Measurements from ENCODE around the gene NADK.

The NADK gene, protein sequence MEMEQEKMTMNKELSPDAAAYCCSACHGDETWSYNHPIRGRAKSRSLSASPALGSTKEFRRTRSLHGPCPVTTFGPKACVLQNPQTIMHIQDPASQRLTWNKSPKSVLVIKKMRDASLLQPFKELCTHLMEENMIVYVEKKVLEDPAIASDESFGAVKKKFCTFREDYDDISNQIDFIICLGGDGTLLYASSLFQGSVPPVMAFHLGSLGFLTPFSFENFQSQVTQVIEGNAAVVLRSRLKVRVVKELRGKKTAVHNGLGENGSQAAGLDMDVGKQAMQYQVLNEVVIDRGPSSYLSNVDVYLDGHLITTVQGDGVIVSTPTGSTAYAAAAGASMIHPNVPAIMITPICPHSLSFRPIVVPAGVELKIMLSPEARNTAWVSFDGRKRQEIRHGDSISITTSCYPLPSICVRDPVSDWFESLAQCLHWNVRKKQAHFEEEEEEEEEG

DNA sequence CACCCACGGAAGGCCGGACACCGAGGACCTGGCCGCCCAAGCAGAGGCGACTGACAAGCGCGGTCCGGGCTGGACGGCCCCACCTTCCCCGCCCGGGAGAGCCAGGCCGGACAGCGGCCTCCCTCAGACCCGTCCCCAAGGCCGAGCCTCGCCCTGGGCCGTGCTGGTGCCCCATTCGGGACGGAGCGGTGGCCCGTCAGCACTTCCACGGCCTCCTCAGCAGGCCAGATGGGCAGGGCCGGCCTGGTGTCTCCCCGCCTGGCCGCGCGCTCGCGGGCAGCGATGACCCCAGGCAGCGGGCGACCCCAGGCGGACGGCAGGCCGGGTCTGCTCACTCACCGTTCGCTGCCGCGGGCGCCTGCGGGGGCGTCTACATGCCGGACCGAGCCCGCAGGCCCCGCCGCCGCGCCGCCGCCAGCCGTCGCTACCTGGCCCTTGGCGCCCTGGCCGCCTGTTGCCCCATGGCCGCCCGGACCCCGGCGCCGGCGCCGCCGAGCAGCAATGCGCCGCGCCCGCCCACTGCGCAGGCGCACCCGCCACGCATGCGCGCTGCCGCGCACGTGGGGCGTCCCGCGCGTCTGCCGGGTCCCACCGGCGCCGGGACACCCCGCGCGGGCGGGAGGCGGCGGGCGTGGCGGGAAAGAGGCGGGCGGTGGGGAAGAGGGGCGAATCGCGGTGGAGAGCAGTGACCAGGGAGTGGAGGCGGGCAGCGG lies at the start of gene NADK:
Gene NADK (minus strand): TSS at position 521 of the 713 bp plus-strand sequence. CDS start 13,064 bp downstream, outside the sequence.
- peak; percentile 65 for DNase-seq

DNA sequence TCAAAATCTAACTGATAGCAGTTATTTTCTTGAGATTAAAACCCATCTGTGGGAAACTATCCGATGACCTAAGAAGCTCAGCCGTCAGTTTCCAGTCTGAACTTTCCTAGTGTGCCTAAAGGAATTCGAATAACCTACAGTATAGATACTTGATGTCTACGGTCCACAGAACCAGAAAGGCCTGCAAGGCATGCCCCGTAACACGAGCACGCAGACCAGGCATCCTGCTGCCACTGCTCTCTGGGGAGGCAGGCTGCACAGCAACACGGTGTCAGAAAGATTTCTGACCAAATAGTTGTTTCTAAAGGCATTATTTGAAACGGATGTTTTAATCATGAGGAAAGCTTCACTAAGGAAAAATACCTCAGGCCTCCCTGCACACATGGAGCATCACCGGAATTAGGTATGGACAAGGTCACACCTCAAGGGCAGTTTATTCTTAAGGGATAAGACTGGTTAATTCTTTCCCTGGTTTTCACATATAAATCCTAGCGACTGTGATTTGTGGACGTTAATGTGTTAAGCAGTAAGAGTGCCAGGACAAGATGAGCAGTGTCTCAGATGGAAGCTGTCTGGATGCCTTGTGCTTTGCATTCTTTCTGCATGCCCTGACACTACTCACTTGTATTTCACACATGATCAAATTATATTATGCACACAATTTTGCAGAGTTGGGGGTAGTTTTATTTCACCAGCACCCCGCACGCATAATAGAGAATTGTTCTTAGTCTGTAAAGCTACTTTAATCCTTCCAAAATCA lies 49.0 kb upstream of the NADK start:
- DNase-seq, result no peak

DNA sequence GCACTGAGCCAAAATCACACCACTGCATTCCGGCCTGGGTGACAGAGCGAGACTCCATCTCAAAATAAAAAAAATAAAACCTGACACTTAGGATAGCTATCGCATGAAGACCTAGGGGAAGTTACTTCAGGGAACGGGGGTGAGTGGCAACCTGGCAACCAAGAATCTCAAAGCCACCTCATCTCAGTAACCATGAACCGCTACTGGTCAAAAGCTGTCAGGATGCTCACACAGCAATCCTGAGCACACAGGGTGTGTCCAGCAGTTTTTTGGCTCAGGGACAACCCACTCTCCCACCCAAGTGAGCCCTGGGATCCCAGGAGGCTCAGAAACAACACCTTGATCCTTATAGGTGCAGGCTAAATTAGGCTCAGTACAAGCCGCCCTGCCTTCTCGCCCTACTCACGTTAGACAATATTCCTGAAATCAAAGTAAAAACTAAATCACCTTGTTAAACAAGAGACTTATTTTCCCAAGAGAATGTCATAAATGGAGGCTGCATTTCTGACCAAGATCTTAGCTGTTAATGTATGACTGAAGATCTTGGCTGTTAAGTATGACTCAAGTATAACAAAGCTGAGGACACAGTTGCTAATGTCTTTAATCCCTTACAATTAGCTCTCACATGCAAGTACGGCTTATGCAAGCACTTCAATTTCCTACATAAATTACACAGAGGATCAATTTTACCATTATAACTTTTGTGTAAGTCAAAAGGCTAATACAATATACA lies 48.3 kb upstream of the NADK start:
- no peak for DNase-seq

DNA sequence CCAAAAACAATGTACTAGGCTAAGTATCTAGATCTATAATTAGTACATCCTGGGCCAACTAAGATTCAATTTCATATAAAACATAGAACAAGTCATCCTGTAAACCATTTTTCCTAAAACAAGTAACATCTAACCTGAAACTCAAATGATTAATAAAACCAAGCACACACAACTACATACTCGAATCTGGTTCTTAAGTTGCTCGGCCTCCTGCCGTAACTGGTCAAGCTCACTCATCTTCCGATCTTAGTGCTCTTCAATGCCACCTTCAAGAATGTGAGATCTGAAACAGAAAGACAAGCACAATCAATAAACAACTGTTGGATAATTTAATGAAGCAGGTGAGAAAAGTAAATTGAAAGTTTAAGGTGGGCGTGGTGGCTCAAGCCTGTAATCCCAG lies 46.9 kb upstream of the NADK start:
- no peak for DNase-seq

DNA sequence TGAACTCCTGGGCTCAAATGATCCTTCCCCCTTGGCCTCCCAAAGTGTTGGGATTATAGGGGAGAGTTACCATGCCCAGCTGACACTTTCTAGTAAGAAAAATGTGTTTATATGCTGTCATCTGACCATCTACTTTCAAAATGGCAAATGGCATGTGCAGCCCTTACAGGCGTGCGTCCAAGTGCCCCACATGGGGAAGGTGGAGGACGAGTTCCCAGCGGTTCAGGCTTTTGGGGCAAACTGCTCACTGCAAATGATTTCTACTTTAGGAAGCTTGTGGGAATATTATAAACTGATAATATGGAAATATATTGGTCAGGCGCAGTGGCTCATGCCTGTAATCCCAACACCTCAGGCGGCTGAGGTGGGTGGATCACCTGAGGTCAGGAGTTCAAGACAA lies 41.5 kb upstream of the NADK start:
- DNase-seq, result no peak

DNA sequence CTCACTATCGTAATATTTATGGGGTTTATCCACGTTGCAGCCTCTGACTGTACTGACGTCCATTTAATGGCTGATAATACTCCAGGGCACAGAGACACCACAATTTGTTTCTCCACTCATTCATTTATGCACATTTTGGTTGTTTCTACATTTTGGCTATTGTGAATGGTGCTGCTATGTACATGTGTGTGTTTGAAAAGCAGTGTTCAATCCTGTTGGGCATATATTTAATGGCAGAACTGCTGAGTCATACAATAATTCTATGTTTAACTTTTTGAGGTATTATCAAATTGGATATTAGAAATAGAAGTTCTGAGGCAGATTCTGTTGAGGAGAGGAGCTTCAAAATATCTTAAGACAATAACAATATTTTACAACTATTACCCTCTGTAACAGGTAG lies 39.0 kb upstream of the NADK start:
- DNase-seq, result no peak

DNA sequence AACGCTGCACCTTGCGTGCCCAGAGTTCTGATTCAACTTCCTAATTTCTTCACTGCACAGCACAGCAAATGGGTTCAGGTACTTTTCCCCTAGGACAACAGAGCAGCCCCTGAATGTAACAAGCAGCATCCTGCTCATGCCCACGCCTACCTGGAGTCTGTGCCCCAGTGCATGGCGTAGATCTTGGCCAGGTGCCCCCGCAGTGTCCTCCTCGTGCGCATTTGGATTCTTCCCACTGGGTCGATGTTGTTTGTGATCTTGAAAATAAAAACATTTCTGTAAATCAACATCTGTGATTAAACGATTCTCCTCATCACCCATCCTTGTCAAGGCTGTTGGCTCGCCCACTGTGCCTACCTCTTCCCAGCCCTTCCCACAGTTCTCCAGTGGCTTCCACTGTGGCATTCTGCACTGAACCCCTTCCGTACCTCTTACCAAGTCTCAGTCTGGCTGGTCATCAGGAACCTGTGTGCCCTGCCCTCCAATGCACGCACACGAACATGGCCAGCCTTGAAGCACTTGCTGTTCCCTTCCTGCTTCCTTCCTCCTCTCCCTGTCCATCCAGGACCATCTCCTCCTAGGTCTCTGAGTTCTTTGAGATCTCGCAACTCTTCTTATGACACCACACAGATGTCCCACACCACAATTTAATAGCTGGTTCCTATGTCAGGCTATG lies 37.5 kb upstream of the NADK start:
- no peak for DNase-seq

DNA sequence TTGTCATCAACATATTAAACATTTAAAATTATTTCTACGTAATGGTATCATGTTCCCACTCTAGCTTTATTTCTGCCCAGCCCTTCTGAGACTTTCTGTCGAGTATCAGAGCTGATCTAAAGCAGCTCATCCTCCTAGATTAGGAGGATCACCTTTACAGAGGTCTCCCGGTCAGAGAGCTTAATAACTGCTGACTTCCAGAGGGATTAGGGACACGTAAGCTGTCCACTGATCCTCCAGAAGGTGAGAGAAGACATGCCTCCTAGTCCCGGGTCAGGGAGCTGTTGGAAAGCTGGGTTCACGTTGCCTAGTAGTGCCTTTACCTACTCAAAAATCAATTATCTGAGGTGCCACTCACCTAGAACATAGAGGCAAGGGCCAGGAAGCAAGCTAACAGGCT lies 31.2 kb upstream of the NADK start:
- no peak for DNase-seq

DNA sequence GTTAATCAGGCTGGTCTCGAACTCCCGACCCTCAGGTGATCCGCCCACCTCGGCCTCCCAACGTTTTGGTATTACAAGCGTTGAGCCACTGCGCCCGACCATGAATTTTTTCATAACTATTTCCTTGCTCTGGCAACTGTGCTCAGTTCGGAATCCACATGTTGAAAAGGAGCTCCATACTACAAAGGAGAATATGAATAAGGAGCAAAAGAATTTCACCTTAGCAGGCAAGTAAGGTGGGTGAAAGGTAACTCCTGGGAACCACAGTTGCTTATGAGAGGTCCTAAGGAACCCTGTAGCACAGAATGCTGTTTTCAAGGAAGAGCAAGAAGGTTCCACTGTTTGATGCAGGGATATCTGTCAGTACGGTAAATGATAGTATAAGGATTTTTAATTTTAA lies 29.9 kb upstream of the NADK start:
- DNase-seq, result no peak

DNA sequence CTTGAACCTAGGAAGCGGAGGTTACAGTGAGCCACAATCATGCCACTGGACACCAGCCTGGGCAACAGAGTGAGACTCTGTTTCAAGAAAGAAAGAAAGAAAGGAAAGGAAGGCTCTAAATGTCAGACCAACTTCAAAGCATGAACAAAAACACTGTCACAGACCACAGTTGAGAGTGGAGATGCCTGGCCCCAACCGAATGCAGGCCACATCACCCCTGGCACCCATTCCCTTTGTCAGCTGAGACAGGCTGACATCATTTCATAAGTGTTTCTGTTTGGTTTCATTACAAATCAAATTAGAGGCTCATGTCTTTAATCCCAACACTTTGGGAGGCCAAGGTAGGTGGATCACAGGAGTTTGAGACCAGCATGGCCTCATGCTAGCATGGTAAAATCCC lies 28.6 kb upstream of the NADK start:
- no peak for DNase-seq

DNA sequence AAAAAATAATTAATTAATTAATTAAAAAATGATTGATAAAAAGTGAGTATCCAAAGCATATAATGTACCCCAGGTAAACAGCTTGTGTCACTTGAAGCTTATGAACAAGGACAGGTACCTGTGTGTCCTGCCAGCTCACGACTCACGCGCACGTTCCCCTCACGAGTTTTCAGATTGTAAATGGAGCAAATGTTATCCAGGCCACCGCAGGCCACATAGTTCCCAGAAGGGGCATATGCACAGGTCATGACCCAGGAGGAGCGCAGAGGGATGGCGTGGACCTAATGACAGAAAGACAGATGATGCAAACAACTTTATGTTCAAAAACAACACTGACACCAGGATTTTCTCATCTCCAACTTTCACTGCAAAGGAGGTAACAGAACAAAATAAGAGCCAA lies 26.0 kb upstream of the NADK start:
- no peak for DNase-seq

DNA sequence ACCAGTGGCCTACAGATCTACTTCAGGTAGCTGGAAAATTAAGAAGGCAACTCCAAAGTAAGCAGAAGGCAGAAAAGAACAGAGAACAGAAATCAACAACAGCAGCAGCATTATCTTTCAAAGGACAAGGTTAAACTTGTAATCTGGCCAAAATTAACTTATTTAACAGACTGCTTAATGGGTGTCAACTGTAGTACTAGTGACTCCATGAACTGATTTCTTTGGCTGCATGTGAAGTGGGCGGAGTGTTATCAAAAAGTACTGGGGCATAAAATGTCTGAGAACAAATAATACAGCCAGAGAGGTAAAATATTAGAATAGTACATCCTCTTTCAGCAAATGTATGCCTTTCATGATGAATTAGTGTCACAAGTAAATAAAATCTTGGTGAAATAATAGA lies 24.6 kb upstream of the NADK start:
- no peak for DNase-seq

DNA sequence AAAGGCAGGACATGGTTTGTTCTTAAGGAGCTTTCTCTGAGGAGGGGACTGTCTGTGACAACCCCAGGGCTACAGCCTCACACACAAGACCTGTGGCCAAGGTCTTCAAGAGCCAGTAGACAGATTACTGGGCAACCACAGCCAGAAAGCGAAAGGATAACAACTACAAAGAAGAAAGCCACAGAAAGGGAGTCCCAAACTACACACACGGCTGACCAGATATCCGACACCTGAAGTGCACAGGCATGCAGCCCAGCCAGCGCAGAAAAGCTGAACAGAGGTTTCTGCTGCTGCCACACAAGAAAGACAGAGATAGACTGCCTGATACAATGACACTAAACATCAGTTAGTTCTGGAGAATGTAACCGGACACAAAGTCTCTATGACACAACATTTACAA lies 21.4 kb upstream of the NADK start:
- no peak for DNase-seq

DNA sequence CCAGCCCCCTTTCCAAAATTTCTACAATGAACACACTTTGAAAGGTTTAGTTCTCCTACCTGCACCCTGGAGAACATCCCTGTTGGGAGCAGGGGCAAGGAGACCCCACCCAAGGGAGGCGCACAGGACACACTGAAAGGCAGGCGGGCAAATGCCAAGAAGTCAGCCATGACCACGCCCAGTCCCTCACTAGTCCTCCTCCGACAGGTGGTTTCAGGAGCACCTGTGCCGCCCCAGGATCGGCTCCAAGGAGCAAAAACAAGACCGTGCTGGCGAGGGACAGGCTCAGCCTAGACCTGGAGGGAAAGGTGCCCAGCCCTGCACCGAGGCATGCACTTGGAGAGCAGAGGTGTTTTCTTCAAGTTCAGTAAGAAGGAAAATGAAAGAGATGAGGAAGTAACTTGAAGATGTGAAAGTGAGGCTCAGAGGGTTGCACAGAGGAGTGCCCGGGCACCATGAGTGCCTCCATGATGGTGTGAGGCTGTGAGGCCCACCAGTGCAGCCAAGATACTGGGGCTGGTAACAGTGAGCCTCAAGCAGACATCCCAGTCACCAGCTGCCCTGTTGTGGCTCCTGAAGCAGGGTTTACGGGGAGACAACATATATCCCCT lies 19.6 kb upstream of the NADK start:
- DNase-seq, result no peak

DNA sequence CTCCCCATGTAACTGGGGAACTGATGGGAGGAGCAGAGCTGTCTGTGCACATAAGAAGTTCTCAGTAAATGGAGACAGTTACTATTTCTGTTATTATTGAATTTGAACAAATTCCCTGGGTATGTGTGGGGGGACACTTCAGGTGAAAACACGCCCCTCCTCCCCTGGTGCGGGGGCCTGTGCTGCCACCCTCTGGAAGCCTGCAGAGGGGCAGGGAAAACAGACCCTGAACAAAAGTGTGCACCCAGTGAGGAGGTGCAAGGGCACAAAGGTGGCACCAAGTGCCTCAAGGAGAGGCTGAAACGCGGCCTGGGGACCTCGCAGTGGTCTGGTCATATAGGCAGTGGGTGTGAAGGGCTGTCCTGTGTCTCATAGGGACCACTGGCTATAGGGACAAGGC lies 18.2 kb upstream of the NADK start:
- DNase-seq, result no peak

DNA sequence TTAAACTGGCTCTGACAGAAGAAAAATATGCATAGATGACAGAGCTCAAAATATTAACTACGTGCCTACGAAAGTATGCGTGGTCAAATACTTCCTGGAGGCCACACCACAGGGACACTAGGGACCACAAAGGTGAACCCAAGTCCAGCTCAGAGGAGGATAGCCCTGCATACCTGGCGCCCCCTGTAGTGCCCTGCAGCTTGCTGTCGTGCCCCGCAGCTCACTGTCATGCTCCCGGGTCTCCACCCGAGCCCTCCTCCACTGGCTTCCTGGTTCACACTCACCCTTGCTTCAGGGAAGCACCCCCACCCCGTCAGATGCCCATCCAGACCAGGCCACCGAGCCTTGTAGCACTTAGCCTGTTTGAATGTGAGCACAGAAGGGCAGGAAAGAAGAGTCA lies 16.7 kb upstream of the NADK start:
- no peak for DNase-seq

DNA sequence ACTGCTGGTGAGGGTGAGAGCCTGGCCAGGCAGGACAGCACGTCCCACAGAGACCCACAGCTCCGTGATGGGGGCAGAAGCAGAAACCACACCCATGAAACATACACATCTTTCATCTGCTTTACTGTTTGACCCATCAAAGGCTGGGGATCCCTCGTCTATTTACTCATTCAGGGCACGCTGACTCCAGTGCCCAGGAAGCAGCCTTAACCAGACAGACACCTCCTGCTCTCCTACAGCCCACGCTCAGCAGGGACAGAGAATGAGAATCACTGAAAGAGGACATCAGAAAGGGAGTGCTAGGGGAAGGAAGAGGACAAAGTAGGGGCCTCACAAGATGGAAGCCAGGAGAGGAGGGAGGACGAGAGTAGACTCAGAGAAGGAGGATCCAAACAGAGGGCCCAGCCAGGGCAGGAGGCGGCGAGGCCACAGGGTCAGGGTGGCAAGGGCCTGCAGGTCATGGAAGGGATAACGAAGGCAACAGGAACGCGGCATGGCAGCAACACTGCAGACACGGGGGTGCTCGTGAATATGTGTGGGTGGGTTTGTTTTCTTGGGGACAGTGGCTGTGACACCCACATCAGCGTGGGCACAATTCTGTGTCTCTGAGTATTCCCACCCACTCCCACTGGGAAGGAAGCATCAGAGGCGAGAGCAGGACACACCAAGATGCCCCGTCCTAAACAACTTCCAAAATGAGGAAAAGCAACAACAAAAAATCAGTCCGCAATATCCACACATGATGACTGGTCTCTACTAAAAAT lies 15.4 kb upstream of the NADK start:
- DNase-seq, result no peak

DNA sequence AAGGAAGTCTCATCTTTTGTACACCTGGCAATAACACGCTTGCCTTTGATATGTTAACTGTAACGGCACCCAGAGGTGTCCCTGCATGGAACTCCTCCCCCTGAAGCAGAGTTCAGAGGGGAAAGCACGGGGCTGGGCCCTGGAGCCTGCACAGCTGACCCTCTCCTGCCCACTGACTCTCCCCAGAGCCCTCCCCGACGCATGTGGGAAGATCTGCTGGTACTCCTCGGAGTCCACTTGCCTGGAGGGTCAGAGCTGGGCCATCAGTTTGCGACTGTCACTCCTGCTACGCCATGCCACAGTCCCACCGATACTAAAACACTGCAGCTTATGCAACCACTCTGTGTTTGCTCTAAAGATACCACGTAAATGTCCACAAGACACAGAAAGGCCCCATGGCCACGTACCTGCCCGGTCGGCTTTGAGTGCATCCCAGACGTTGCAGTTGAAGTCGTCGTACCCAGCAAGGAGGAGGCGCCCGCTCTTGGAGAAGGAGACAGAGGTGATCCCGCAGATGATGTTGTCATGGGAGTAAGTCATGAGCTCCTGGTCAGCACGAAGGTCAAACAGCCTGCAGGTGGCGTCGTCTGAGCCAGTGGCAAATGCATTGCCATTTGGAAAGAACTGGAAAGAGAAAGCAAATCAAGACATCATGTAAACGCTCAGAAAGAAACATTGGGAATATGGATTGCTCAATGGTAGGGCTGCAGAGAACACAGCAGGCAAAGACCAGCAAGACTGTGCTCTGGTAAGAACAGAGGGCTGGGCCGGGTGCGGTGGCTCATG lies 10.6 kb upstream of the NADK start:
- no peak for DNase-seq

DNA sequence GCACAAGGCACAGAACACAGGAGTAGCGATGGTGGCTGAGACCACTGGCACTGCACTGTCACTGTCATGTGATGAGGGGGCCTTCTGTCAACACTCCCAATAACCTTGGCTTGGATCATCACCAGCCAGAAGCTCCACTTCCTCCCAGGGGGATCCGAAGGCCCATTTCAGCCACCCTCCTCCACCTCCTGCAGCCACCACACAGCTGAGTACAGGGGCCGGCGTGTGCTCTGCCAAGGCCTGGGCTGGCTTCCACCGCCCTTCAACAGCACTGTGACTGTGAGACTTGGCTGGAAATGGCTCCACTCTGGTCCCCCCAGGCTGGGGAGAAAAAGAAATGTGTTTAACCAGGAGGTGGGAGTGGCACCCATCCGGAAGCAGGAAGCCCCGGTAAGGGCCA lies 9.9 kb upstream of the NADK start:
- no peak for DNase-seq

All from activated CD4-positive, alpha-beta T cell treated with anti-CD3 and anti-CD28 coated beads for 1 hour (primary cell).